Vagina (tissue), 2 donors: Measurements from ENCODE around the gene PPT2.
"Not testable (repeated sequence)": the region's sequence is repeated elsewhere in the genome, so short reads cannot be mapped to it uniquely, and the experiment has no call there.

ENCODE experiments used
- CTCF ChIP-seq, 3 experiments: fragments of 450-650 bp in 2 of 3; fragments of 200-600 bp in 1 of 3; sonication (generic) in 1 of 3; IDR thresholded peaks; one replicate each; pipeline ENCODE4 v1.5.1; 2017 to 2019; ENCODE audit warnings: antibody characterized with exemption in 3 of 3, mild to moderate bottlenecking in 2 of 3, moderate library complexity in 2 of 3
- POLR2A ChIP-seq, 2 donors: fragments of 450-650 bp; IDR thresholded peaks; one replicate each; pipeline ENCODE4 v1.6.1; 2017; ENCODE audit warnings: antibody characterized with exemption in 2 of 2, mild to moderate bottlenecking in 2 of 2, moderate library complexity in 2 of 2

GRCh38 chr6:32144238-32144637 is 9.7 kb upstream of the PPT2 start:
- not testable (repeated sequence) for TF ChIP-seq CTCF, POLR2A (IDR thresholded peaks at IDR 0.05)
